ENCODE measurements around the gene TMEFF2.

Gene TMEFF2

GRCh38 chr2:191938779-191939178, 256.0 kb downstream of the TMEFF2 start:
- H3F3A ChIP-seq (ENCODE audit: low read depth), result no peaks in the 10 kb centered on the region
- H3K4me1 ChIP-seq (ENCODE audit: insufficient read depth, low read length, poor library complexity, severe bottlenecking), result no peaks in the 10 kb centered on the region
- no peaks in the 10 kb centered on the region for H3K9me3 ChIP-seq (ENCODE audit: insufficient read depth, low read depth, low read length)
- no peaks in the 10 kb centered on the region for H3K36me3 ChIP-seq (ENCODE audit: insufficient read depth, low read length)
- TF ChIP-seq EZH2phosphoT487 (IDR thresholded peaks at IDR 0.05; ENCODE audit: borderline replicate concordance), result no peak
- TF ChIP-seq, protein P1, sequence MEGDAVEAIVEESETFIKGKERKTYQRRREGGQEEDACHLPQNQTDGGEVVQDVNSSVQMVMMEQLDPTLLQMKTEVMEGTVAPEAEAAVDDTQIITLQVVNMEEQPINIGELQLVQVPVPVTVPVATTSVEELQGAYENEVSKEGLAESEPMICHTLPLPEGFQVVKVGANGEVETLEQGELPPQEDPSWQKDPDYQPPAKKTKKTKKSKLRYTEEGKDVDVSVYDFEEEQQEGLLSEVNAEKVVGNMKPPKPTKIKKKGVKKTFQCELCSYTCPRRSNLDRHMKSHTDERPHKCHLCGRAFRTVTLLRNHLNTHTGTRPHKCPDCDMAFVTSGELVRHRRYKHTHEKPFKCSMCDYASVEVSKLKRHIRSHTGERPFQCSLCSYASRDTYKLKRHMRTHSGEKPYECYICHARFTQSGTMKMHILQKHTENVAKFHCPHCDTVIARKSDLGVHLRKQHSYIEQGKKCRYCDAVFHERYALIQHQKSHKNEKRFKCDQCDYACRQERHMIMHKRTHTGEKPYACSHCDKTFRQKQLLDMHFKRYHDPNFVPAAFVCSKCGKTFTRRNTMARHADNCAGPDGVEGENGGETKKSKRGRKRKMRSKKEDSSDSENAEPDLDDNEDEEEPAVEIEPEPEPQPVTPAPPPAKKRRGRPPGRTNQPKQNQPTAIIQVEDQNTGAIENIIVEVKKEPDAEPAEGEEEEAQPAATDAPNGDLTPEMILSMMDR (conservative IDR thresholded peaks at IDR 0.05; ENCODE audit: low read length), result no peak
- no peak overlapping the region for H3K4me3 ChIP-seq (ENCODE audit: low read length, poor library complexity, severe bottlenecking)
- no peak overlapping the region for H3K4me2 ChIP-seq (ENCODE audit: low read depth, low read length, poor library complexity, severe bottlenecking)
- no peaks in the 10 kb centered on the region for H3K27me3 ChIP-seq (ENCODE audit: insufficient read depth, low read length, poor library complexity, severe bottlenecking)
- H2AFZ ChIP-seq (ENCODE audit: low read length), result no peak overlapping the region
- no peaks in the 10 kb centered on the region for H3K9me2 ChIP-seq (replicated peaks; ENCODE audit: low read depth, low read length)
- H3K9ac ChIP-seq (ENCODE audit: low read depth, low read length, poor library complexity, severe bottlenecking), result no peak overlapping the region
- H3K79me2 ChIP-seq (ENCODE audit: insufficient read depth, low read length), result no peaks in the 10 kb centered on the region
- H4K20me1 ChIP-seq (ENCODE audit: insufficient read depth, low read length, poor library complexity, severe bottlenecking), result no peaks in the 10 kb centered on the region

DNA sequence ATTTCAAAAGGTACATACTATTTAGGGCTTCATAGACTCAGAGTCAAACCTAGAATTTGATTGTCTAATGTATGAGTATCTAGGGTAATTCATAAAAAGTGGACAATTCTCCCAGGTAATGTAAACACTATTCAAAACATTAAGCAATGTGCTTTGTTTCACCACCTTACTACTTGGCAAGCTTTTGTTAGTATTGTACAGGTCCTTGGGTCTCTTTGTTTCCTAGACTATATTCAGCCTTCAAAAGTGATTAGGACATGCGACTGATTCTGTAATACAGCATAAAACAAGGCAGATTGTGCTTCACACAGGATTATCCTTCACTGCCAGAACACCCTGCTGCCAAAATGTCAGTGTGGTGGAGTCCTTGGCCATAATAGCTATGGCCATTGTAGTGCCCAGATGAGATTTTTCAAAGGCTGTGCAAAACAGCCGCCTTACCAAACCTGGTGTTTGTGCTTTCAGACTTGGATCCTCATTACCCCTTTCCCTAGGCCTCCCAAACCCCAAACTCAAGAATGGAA, 257.8 kb downstream of the TMEFF2 start:
- H3K4me3 ChIP-seq (ENCODE audit: low read length, poor library complexity, severe bottlenecking), result no peak overlapping the region
- H3K27me3 ChIP-seq (ENCODE audit: insufficient read depth, low read length, poor library complexity, severe bottlenecking), result no peaks in the 10 kb centered on the region
- H2AFZ ChIP-seq (ENCODE audit: low read length), result no peak overlapping the region
- no peaks in the 10 kb centered on the region for H4K20me1 ChIP-seq (ENCODE audit: insufficient read depth, low read length, poor library complexity, severe bottlenecking)
- no peak for TF ChIP-seq EZH2phosphoT487 (IDR thresholded peaks at IDR 0.05; ENCODE audit: borderline replicate concordance)
- TF ChIP-seq, protein P1 (conservative IDR thresholded peaks at IDR 0.05; ENCODE audit: low read length), result no peak
- no peaks in the 10 kb centered on the region for H3K79me2 ChIP-seq (ENCODE audit: insufficient read depth, low read length)
- no peaks in the 10 kb centered on the region for H3F3A ChIP-seq (ENCODE audit: low read depth)
- H3K4me2 ChIP-seq (ENCODE audit: low read depth, low read length, poor library complexity, severe bottlenecking), result no peak overlapping the region
- H3K9me3 ChIP-seq (ENCODE audit: insufficient read depth, low read depth, low read length), result no peaks in the 10 kb centered on the region
- H3K4me1 ChIP-seq (ENCODE audit: insufficient read depth, low read length, poor library complexity, severe bottlenecking), result no peaks in the 10 kb centered on the region
- no peaks in the 10 kb centered on the region for H3K9me2 ChIP-seq (replicated peaks; ENCODE audit: low read depth, low read length)
- H3K9ac ChIP-seq (ENCODE audit: low read depth, low read length, poor library complexity, severe bottlenecking), result no peak overlapping the region
- H3K36me3 ChIP-seq (ENCODE audit: insufficient read depth, low read length), result no peaks in the 10 kb centered on the region

- Histone ChIP-seq H3K9me2 (replicated peaks; ENCODE audit: low read depth, low read length) (no peaks in the 10 kb centered on the region), H3K27me3 (ENCODE audit: insufficient read depth, low read length, poor library complexity, severe bottlenecking) (no peaks in the 10 kb centered on the region), H3K4me3 (ENCODE audit: low read length, poor library complexity, severe bottlenecking) (no peak overlapping the region), H3K79me2 (ENCODE audit: insufficient read depth, low read length) (no peaks in the 10 kb centered on the region), H3K9me3 (ENCODE audit: insufficient read depth, low read depth, low read length) (no peaks in the 10 kb centered on the region), H3K9ac (ENCODE audit: low read depth, low read length, poor library complexity, severe bottlenecking) (no peak overlapping the region), H4K20me1 (ENCODE audit: insufficient read depth, low read length, poor library complexity, severe bottlenecking) (no peaks in the 10 kb centered on the region), H3K4me1 (ENCODE audit: insufficient read depth, low read length, poor library complexity, severe bottlenecking) (no peaks in the 10 kb centered on the region), H3K4me2 (ENCODE audit: low read depth, low read length, poor library complexity, severe bottlenecking) (no peak overlapping the region), H3K36me3 (ENCODE audit: insufficient read depth, low read length) (no peaks in the 10 kb centered on the region), H3F3A (ENCODE audit: low read depth) (no peaks in the 10 kb centered on the region), H2AFZ (ENCODE audit: low read length) (no peak overlapping the region)
- TF ChIP-seq, protein P1 (conservative IDR thresholded peaks at IDR 0.05; ENCODE audit: low read length), result no peak
- no peak for TF ChIP-seq EZH2phosphoT487 (IDR thresholded peaks at IDR 0.05; ENCODE audit: borderline replicate concordance)
Measured at GRCh38 chr2:191935247-191935646, 259.5 kb downstream of the TMEFF2 start.

All from Loucy (cell line).